ENCODE results near the gene BANP.

DNA sequence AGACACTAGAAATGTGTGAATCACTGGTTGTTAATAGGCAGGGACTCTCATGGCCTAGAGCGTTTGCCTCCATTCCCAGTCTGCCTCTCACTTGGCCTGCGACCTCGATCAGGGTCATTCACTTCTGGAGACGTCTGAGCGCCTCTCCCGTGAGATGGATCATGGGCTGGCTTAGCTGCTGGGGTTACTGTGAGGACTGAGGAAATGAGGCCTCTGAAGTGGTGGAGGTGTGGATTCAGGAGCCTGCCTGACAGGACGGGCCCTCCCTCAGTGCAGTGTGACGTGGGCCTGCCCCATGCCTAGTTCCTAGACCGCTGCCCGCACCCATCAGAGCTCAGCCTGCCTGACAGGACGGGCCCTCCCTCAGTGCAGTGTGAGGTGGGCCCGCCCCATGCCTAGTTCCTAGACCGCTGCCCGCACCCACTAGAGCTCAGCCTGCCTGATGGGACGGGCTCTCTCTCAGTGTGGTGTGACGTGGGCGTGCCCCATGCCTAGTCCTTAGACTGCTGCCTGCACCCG, 61.9 kb downstream of the BANP start:
- TF ChIP-seq, protein P1, sequence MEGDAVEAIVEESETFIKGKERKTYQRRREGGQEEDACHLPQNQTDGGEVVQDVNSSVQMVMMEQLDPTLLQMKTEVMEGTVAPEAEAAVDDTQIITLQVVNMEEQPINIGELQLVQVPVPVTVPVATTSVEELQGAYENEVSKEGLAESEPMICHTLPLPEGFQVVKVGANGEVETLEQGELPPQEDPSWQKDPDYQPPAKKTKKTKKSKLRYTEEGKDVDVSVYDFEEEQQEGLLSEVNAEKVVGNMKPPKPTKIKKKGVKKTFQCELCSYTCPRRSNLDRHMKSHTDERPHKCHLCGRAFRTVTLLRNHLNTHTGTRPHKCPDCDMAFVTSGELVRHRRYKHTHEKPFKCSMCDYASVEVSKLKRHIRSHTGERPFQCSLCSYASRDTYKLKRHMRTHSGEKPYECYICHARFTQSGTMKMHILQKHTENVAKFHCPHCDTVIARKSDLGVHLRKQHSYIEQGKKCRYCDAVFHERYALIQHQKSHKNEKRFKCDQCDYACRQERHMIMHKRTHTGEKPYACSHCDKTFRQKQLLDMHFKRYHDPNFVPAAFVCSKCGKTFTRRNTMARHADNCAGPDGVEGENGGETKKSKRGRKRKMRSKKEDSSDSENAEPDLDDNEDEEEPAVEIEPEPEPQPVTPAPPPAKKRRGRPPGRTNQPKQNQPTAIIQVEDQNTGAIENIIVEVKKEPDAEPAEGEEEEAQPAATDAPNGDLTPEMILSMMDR (IDR thresholded peaks at IDR 0.05): no peak
- no peak for TF ChIP-seq POLR2A (IDR thresholded peaks at IDR 0.05)
